ENCODE measurements around the gene RIPK3.
"Not testable (repeated sequence)": the region's sequence is repeated elsewhere in the genome, so short reads cannot be mapped to it uniquely, and the experiment has no call there.

The RIPK3 gene

GRCh38 chr14:24343795-24344660 is 4.2 kb upstream of the RIPK3 start:
- no peak for DNase-seq (ENCODE audit: low read depth)

- DNase-seq (ENCODE audit: low read depth), result no peak
Observed at GRCh38 chr14:24342889-24343288, 3.1 kb upstream of the RIPK3 start.

GRCh38 chr14:24340606-24341005 is 815 bp upstream of the RIPK3 start:
- DNase-seq (ENCODE audit: low read depth), result no peak

DNA sequence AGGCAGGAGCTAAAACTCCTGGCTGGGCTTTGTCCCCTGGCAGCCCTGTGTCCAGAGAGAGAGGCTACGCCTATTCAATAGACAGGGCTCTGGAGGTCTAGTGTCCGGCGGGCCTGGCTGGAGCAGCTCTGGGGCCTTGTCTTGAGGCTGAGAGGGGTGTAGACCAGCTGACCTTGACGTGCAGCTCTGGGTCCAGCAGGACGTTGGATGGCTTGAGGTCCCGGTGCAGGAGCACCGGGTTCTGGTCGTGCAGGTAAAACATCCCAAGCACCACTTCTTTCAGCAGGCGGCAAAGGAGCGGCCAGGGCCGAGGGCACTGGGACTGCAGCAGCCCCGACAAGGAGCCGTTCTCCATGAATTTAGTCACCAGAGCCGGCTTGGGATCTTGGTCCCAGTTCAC is 948 bp downstream of the RIPK3 start:
- DNase-seq (ENCODE audit: low read depth), result no peak

DNA sequence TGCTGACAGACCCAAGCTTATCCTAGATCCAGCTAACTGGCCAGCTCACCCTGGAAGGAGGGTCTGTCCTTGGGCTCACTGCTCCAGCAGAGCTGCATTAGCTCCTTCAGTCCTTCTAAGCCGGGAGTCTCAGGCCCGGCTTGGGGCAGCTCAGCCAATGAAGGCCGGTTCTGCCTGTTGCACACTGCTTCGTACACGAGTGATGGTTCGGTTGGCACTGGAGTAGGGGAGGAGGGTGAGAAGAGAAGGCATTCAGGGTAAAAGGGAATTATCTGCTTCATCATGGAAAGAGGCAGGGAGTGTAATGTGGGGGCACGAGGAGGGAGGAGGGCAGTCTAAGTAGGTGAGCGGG is 2.0 kb downstream of the RIPK3 start:
- DNase-seq (ENCODE audit: low read depth), result no peak

- DNase-seq (ENCODE audit: low read depth), result no peak
Observed at GRCh38 chr14:24337144-24337823, 2.5 kb downstream of the RIPK3 start.

DNA sequence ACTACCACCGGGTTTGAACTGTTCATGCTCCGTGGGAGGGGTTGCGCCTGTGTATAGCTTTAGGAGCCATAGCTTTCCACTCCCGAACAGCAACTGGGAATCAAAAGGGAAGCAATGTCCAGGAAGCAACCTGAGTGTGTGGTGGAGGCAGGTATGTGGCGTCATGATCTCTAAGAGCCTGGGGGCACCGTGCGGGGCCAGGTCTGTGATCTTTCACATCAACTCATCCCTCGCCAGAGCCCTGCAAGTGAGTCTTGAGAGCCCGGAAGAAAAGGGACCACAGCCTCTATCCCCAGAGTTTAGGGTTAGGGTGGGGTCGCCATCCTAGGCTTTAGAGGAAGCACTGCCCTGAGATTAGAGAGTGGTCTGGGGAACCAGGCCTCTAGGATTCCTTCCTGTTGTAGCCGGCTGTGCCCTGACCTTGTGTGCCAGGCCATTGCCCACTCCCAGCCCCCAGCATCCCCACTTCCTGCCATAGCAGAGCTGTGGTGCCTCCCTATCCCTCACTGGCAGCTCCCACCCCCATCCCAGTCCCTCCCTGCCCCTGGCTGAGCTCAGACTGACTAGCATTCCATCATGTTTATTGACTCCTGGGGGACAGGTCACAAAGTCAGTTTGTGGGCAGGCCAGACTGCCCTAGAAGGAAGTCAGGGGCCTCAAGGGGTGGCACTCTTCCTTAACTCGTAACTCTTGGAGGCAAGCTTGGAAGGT is 4.2 kb downstream of the RIPK3 start:
- DNase-seq (ENCODE audit: low read depth), result no peak

DNA sequence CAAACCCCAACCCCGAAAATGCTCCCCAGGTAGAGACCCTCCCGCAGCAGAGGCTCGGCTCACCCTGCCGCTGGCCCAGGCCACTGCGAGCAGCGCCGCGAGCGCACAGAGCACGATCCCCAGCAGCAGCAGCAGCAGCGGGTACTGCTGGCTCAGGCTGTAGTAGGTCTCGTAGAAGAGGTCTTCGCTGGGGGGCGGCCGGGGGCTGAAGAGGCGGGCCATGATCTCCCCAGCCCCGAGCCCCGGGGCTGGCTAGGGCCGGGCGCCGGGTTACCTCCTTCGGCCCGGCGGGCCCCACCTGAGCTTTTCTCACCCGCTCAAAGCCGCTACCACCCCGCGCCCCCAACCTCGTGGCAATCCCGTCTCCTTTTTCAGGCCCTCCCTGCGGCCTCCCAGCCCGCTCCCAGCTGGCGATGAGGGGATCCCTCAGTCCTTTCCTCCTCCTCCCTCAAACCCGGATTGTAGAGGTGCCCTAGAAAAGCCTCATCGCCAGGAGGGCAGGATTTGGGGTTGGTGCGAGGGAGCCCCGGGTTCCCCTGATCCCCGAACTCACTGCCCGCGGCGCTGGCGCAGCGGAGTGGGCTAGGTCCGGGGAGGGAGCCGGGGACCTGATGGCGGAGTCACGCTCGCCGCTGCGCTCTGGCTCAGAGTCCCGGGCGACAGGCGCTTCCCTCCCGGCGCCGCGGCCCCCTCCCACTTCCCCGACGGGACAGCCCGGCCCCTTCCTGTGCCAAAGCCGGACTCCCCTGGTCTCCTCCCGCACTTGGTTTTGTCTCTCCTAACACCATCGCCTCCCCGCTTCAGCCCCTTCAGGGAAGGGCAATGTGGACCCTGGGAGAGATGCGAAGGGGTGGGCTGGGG is 5.1 kb downstream of the RIPK3 start, which contains the start of gene ADCY4:
ADCY4 (minus strand) TSS at position 641 of the 861 bp plus-strand sequence; CDS start at position 222, 419 bp downstream.
- DNase-seq (ENCODE audit: low read depth), result no peak

DNA sequence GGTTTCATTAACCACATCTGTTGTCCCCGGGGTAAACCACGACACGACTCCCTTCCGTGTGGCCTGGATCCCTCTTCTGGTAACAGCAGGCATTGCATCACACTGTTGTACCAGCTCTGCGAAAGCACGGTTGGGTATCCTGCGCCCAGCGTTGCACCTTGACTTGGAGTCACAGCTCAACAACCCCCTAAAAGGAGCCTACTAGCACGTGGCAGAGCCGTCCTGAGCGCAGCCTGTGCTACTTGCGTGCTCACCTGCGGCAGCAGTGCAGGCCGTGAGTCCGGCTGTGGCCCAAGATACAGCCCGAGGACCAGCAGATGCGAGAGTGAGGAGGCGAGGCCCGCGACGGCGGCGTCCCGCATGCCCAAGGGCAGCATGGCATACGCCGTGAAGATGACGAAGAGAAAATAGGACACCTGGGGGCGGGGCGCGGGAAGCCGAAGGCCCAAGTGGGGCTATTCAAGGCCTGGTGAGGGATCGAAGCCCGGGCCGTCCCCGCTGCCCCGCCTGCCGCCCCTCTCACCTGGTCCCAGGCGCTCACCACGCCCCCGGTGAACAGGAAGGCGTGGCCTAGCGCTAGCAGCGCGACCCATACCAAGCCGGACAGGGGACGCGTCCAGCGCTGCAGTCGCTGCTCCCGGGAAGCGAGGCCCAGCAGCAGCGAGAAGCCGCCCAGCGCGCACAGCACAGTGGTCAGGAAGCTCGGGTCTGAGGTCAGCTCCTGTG is 7.4 kb downstream of the RIPK3 start:
- no peak for DNase-seq (ENCODE audit: low read depth)

DNA sequence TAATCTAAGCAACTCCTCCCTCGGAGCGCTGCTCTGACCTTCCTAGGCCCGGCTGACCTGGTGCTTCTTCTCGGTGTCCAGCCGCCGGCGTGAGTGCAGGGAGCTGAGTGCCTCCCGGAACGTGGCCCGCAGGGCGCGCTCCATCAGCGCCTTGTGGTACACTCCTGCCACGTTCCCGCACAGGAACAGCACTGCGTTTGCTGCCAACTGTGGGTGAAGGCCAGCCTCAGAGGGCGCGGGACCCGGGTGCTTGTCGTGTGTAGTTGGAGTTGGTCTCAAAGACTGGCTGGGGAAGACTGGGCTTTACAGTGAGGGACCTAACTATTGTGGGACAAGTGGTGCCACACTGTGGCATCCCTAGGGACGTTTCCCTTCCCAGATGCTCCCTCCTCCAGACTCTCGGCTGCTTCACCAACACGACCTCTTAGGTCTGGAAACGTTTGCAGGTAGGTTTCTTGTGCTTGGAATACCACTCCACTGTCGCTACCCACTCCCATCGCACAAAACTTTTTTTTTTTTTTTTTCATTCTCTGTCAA is 8.0 kb downstream of the RIPK3 start:
- DNase-seq (ENCODE audit: low read depth), result no peak

DNA sequence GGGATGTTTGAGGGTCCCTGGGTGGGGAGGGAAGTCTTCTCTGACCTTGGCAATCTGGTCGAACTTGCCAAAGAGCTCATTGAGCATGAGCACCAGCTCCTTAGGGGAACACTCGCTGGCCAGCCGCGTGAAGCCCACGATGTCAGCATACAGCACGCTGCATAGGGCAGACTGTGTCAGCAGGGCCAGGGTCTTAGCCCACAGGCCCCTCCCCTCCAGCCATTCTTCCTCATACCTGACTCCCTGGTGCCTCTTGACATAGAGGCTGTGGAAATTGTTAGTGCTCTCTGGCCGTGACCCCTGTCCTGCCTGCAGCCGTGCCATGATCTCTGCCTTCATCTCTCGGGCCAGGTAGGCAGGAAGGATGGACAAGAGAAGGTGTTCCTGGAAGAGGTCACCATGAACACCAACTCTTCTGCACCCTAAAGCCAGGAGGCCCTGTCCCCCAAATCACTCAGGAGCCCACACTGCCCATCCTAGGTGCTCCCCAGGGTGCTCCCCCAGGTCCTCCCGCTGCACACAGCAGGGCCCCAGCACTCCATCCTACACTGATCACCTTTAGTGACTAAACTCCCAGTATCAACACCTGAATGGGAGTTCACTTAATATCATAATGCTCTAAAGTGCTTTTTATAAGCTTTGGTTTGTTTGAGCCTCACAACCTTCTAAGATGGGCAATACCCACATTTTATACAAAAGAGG is 8.7 kb downstream of the RIPK3 start:
- no peak for DNase-seq (ENCODE audit: low read depth)

GRCh38 chr14:24329736-24330135 is 10.1 kb downstream of the RIPK3 start:
- no peak for DNase-seq (ENCODE audit: low read depth)

DNA sequence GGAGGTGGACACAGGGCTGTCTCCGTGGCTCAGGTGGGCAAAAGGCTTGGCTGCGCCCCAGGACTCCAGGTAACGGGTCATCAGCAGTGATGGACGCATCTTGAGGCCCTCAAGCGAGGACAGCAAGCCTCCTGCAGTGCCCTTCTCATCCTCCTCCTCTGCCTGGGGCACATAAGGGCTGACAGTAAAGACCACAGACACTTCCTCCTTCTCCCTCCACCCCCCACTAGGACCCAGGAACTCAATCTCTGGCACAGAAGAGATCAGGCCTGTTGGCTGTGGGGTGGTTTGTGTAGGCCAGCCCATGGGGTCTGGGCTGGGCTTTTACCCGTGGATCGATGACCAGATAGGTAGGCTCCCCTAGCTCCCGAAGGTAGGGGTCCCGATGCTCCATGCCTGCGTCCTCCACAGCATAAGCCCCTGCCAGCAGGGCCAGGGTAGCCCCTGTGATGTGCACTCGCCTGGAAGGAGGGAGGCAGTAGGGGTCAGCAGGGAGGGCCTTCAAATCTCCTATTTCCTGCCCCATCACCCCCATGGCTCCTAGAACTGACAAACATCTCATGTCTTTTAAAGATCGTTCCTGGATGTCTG is 10.6 kb downstream of the RIPK3 start:
- no peak for DNase-seq (ENCODE audit: low read depth)

- not testable (repeated sequence) for DNase-seq (ENCODE audit: low read depth)
Observed at GRCh38 chr14:24327914-24328313, 11.9 kb downstream of the RIPK3 start.

DNA sequence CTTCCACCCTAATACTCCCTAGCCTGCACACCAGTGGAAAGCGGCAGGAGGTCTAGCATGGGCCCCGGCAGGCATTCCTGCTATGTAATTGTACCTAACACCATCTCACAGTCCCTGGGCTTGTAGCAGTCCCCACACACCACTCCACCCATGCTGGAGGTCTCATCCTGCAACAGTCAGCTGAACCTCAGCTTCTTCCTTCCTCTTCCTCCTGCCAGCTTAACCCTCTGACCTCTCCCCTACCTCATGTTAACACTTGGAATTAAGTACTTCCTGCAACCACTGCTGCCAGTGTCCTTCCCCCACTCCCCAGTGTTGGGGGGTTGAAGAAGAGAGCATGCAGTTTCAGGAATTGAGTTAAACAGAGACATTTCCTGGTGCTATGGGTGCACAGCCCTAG is 12.5 kb downstream of the RIPK3 start:
- no peak for DNase-seq (ENCODE audit: low read depth)

DNA sequence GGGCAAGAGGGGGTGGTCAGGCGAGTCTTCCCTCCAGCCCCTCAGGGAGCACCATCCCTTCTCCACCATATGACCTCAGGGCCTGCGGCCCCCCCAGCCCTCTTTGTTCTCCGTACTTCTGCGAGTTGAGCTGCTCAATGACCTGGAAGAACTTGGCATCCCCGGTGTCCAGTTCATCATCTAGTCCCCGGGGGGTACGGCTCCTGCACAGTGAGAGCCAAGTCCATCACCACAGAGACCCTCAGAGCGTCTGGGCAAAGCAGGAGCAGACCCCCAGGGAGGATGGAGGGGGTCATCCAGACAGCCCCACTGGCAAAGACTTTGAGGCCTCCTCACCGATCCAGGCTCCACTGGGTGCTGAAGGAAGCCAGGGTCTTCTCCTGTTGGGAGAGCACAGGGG is 13.8 kb downstream of the RIPK3 start:
- DNase-seq (ENCODE audit: low read depth), result no peak

- no peak for DNase-seq (ENCODE audit: low read depth)
Observed at GRCh38 chr14:24325041-24325530, 14.7 kb downstream of the RIPK3 start.

GRCh38 chr14:24324024-24324423 is 15.8 kb downstream of the RIPK3 start:
- no peak for DNase-seq (ENCODE audit: low read depth)

- no peak for DNase-seq (ENCODE audit: low read depth)
Observed at GRCh38 chr14:24323341-24323740, 16.4 kb downstream of the RIPK3 start.

GRCh38 chr14:24322672-24323071 is 17.1 kb downstream of the RIPK3 start:
- DNase-seq (ENCODE audit: low read depth), result no peak
